ENCODE measurements around the gene SH2D1B.

SH2D1B gene

GRCh38 chr1:162398999-162399580 is 12.8 kb downstream of the SH2D1B start:
- no peak for DNase-seq (ENCODE audit: low read depth in 2 of 2)

GRCh38 chr1:162397943-162398560 is 13.9 kb downstream of the SH2D1B start:
- DNase-seq (ENCODE audit: low read depth in 2 of 2), result no peak

- DNase-seq (ENCODE audit: low read depth in 2 of 2), result no peak
These were observed 14.9 kb downstream of the SH2D1B start for GRCh38 chr1:162397039-162397448.

- DNase-seq (ENCODE audit: low read depth in 2 of 2), result no peak
These were observed 15.6 kb downstream of the SH2D1B start for GRCh38 chr1:162396201-162396906.

- DNase-seq (ENCODE audit: low read depth in 2 of 2), result no peak
These were observed 20.0 kb downstream of the SH2D1B start for GRCh38 chr1:162391790-162392563.

GRCh38 chr1:162390396-162391185 is 21.3 kb downstream of the SH2D1B start:
- no peak for DNase-seq (ENCODE audit: low read depth in 2 of 2)

- DNase-seq (ENCODE audit: low read depth in 2 of 2), result no peak
These were observed 22.0 kb downstream of the SH2D1B start for GRCh38 chr1:162389971-162390370.

GRCh38 chr1:162389021-162389818 is 22.7 kb downstream of the SH2D1B start:
- DNase-seq (ENCODE audit: low read depth in 2 of 2), result no peak

GRCh38 chr1:162388615-162389014 is 23.3 kb downstream of the SH2D1B start:
- DNase-seq (ENCODE audit: low read depth in 2 of 2), result no peak

GRCh38 chr1:162388083-162388594 is 23.8 kb downstream of the SH2D1B start:
- no peak for DNase-seq (ENCODE audit: low read depth in 2 of 2)

- no peak for DNase-seq (ENCODE audit: low read depth in 2 of 2)
These were observed 24.5 kb downstream of the SH2D1B start for GRCh38 chr1:162387226-162388082.

- no peak for DNase-seq (ENCODE audit: low read depth in 2 of 2)
These were observed 25.4 kb downstream of the SH2D1B start for GRCh38 chr1:162386292-162387225.

- DNase-seq (ENCODE audit: low read depth in 2 of 2), result no peak
These were observed 26.2 kb downstream of the SH2D1B start for GRCh38 chr1:162385702-162386101.

- no peak for DNase-seq (ENCODE audit: low read depth in 2 of 2)
These were observed 26.7 kb downstream of the SH2D1B start for GRCh38 chr1:162385280-162385623.

GRCh38 chr1:162384601-162385279 is 27.2 kb downstream of the SH2D1B start:
- no peak for DNase-seq (ENCODE audit: low read depth in 2 of 2)

- no peak for DNase-seq (ENCODE audit: low read depth in 2 of 2)
These were observed 27.8 kb downstream of the SH2D1B start for GRCh38 chr1:162384116-162384515.

GRCh38 chr1:162383516-162383915 is 28.4 kb downstream of the SH2D1B start:
- no peak for DNase-seq (ENCODE audit: low read depth in 2 of 2)

- DNase-seq (ENCODE audit: low read depth in 2 of 2), result no peak
These were observed 28.8 kb downstream of the SH2D1B start for GRCh38 chr1:162383091-162383490.
